Spinal cord (tissue), 10 donors: ENCODE measurements around the gene NR1I3. TPM values are rescaled to one million over a fixed set of nuclear protein-coding genes. Genes with fewer than 3 reads are reported as not detected.

ENCODE experiments used
- DNase-seq, 6 donors: peaks; one replicate each; pipeline versions ENCODE4 v3.0.0 to v3.0.0-alpha.2; 2013 to 2015; ENCODE audit warnings: low spot score in 6 of 6, low read depth in 4 of 6
- H3K27ac ChIP-seq: one replicate; pipeline ENCODE4 v1.5.1; 2013; ENCODE audit warnings: low read depth, low read length, control low read depth
- H3K27me3 ChIP-seq: one replicate; pipeline ENCODE4 v1.6.1; 2013; ENCODE audit warnings: low read length; ENCODE audit not compliant: control insufficient read depth, insufficient read depth
- H3K36me3 ChIP-seq: one replicate; pipeline ENCODE4 v1.6.1; 2013; ENCODE audit warnings: low read length; ENCODE audit not compliant: control insufficient read depth, insufficient read depth
- H3K4me1 ChIP-seq: one replicate; pipeline ENCODE4 v1.6.1; 2013; ENCODE audit warnings: low read length; ENCODE audit not compliant: control insufficient read depth, insufficient read depth
- H3K4me3 ChIP-seq: one replicate; pipeline ENCODE4 v1.5.1; 2013; ENCODE audit warnings: low read depth, low read length, control low read depth
- H3K9me3 ChIP-seq: one replicate; pipeline ENCODE4 v1.6.1; 2013; ENCODE audit warnings: low read length; ENCODE audit not compliant: control insufficient read depth, insufficient read depth
- WGBS: methylation state at CpG from one replicate; pipeline ENCODE4 v1.1.5; 2013; ENCODE audit warnings: missing lambda C conversion rate; ENCODE audit not compliant: insufficient coverage; 5-methylcytosine and 5-hydroxymethylcytosine counted together
- polyA plus RNA-seq, 2 donors: library from polyadenylated mRNA; unstranded; fragments of 120-200 nt; gene quantifications; one replicate each; pipeline ENCODE4 v1.2.1, GENCODE V29; 2013; ENCODE audit not compliant: insufficient read length in 2 of 2
- total RNA-seq, 2 donors: library from RNA; depleted of rRNA in 1 of 2; stranded (reverse); fragments of 120-200 nt in 1 of 2; fragments of >200 nt in 1 of 2; gene quantifications; one replicate each; pipeline versions ENCODE4 v1.2.3 to v1.2.4, GENCODE V29; 2013 to 2014
- donor health status: healthy.

Gene NR1I3
- total and polyA plus RNA-seq, 4 donors = 4.2 to 5.9 TPM; not detected in 2

DNA sequence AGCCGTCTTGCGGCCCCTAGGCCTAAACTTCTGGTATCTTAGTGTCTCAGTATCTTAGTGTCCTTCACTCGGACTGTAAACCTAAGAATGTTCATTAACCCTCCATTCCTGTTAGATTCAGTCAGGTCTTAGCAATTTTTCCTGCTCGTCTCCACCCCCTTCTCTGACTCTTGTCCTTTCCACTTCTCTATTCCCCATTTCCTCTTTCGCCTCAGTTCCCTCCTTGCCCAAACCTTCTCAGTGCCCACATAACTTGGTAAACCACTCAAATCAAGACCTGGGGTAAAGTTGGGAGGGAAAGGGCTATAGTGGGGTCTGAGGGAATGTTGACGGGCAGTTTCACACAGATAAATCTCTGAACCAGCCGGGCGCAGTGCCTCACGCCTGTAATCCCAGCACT is 23.6 kb downstream of the NR1I3 start:
- H3K9me3 ChIP-seq = no peaks in the 10 kb centered on the region
- WGBS = 94% methylated on average over 5 of the region's 9 CpGs
- DNase-seq = no peak
- H3K4me1 ChIP-seq = no peaks in the 10 kb centered on the region
- H3K27me3 ChIP-seq = no peaks in the 10 kb centered on the region
- H3K36me3 ChIP-seq = peaks cover 57% of the 10 kb centered on the region
- H3K4me3 ChIP-seq = no peak overlapping the region
- H3K27ac ChIP-seq = no peak overlapping the region

DNA sequence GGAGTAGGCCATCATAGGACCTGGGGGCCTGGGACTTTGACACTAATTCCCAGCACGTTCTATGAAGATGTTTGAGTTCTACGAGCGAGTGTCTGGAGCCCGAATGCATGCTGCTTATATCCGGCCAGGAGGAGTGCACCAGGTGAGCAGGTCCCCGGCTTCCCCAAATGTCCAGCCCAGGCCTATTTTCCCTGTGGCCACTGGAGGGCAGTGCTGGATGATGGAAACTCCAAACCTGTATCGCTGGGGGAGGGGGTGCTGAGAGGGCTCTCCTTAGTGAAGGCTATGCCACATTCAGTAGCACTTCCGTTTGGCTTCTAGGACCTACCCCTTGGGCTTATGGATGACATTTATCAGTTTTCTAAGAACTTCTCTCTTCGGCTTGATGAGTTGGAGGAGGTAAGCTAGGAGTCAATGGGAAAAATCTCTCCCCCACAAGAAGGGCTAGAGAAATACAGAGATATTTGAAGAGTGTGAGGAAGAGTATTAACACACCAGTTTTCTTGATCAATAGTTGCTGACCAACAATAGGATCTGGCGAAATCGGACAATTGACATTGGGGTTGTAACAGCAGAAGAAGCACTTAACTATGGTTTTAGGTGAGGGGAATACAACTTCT is 28.1 kb downstream of the NR1I3 start:
- Histone ChIP-seq H3K4me3 (no peak overlapping the region), H3K27ac (no peak overlapping the region), H3K27me3 (no peaks in the 10 kb centered on the region), H3K4me1 (no peaks in the 10 kb centered on the region), H3K36me3 (peaks cover 74% of the 10 kb centered on the region), H3K9me3 (no peaks in the 10 kb centered on the region)
- DNase-seq = peak in 3 of 6 donors; percentile 49 to 91 (median 83)
- 29% methylated on average over 6 of the region's 11 CpGs for WGBS

DNA sequence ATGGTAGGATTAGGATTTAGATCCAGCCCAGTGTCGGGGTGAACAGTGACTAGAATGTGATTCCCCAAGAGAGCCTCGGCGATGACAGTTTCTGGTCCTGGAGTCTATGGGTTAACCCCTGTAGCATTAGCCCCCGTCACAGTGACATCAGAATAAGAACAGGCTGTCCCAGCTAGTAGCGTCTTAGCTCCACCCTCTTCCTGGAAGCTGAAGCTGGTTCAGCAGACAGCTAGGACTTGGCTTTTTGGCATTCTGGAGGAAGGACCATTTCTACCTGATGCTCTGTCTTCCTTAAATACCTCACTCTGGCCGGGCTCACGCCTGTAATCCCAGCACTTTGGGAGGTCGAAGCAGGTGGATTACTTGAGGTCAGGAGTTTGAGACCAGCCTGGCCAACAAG is 30.8 kb downstream of the NR1I3 start:
- Histone ChIP-seq H3K27ac (no peak overlapping the region), H3K36me3 (peaks cover 61% of the 10 kb centered on the region), H3K4me1 (peaks cover 11% of the 10 kb centered on the region)

DNA sequence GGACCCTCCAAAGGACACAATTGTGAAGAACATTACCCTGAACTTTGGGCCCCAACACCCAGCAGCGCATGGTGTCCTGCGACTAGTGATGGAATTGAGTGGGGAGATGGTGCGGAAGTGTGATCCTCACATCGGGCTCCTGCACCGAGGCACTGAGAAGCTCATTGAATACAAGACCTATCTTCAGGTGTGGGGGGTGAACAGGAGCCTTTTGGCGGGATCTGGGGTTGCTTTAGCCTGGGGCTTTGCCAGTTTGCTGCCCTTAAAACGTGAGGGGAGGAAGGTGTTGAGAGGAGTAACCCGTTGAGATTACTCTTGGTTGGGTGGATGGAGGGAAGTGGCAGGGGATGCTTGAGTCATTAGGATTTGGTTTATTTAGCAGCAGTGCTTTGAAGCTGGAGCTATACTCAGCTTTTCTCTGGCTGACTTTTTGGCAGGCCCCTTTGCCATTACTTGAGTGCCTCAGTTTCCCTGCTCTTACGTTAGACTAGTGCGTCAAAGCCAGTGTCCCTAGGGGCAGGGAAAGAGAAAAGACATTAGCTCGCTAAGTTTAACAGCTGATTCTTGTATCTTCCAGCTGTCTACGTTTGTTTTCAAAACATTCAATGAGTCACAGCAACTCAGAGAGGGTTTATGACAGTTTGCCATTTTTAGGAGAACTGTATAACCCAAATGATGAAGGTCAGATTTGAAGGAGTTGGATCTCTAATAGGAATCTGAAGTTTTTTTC is 31.4 kb downstream of the NR1I3 start:
- Histone ChIP-seq H3K27ac (no peak overlapping the region), H3K27me3 (no peaks in the 10 kb centered on the region), H3K4me3 (no peak overlapping the region), H3K36me3 (peaks cover 56% of the 10 kb centered on the region), H3K9me3 (no peaks in the 10 kb centered on the region), H3K4me1 (peaks cover 15% of the 10 kb centered on the region)
- 93% methylated on average over 10 of the region's 12 CpGs for WGBS
- DNase-seq = no peak

More for the DNA sequence above, 30.8 kb downstream of the NR1I3 start:
- Histone ChIP-seq H3K4me3 (no peak overlapping the region), H3K9me3 (no peaks in the 10 kb centered on the region), H3K27me3 (no peaks in the 10 kb centered on the region)
- 69% methylated on average over 5 of the region's 8 CpGs for WGBS
- no peak for DNase-seq

DNA sequence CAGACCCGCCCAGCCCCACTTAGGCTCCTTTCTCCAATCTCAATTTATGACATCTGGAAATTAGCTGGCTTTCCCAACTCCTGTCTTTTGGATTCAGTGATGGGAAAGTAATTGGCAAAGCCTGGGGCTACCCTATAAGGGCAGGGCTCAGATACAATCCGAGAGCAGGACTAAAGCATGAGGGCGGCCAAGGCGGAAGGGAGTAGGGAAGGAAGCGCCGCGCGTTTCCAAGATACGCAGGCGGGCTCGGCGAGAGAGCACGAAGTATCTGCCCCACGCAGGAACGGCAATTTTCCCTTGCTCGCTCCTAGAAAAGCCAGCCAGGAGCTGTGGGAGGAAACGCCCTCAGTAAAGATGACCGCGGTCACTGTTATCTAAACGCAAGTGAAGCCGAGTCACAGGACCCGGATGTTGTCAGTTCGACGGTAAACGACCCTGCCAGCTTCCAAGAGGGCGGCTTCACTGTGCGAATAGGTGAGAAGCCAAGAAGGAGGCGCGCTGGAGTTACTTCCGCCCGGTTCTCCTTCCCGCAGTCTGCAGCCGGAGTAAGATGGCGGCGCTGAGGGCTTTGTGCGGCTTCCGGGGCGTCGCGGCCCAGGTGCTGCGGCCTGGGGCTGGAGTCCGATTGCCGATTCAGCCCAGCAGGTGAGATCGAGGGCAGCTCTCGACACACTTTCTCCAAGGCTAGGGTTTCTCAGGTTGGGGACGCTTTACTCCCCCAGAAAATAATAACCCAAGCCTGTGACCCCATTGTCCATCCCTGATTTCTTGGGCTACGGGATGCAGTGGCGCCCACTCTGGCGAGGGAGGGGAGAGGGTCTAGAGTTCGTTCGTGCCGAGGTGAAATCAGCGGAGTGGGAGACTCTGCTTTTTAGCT is 35.9 kb downstream of the NR1I3 start, which contains the start of gene NDUFS2:
NDUFS2 (plus strand) TSS at position 532 of the 877 bp plus-strand sequence; CDS start at position 551, 19 bp downstream.
- H3K4me1 ChIP-seq = peaks cover 60% of the 10 kb centered on the region
- peak; percentile 93 to 100 (median 98) for DNase-seq
- H3K4me3 ChIP-seq = peak within 1 kb of the TSS; percentile 94
- H3K27ac ChIP-seq = peak within 1 kb of the TSS; percentile 99
- WGBS = under 1% methylated on average over 49 of the region's 53 CpGs
- no peaks in the 10 kb centered on the region for H3K27me3 ChIP-seq
- peaks cover 27% of the 10 kb centered on the region for H3K36me3 ChIP-seq
- H3K9me3 ChIP-seq = no peaks in the 10 kb centered on the region

DNA sequence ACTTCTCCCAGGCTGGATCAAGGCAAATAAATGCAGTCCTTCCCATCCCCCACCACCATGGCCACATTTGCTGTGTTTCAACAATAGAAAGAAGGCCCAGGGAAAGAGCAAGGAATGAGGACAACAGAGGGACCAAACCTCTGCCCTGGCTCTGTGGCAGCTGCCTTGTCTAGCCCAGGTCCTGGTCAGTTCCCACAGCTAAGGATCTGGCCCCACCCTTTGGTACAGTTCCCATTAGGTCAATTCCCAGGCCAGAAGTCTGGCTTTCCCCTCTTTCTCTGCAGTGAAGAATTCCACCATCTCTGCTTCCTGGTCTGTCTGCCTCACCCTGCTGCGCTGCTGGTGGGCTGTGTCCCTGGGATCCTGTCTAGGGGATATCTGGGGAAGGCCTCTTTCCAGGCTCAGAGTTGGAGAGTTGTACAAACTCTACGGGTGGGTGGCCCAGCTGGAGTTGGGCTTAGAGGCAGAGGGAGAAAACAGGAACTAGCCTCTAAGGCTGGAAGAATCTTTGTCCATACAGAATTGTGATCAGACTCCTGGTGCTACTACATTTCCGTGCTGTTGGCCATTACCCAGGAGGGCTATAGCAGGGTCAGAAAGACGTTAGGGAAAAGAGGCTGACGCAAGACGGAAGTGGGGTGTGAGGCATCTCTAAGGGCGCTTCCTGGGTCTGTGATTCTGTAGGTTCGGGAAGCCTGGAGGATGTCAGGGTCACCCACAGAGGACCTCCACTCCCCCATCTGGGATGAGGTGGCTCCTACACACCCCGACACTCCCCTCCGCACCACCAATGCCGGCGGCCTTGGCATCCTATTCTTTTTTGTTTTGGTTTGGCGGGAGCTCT is 36.8 kb downstream of the NR1I3 start:
- peaks cover 22% of the 10 kb centered on the region for H3K36me3 ChIP-seq
- H3K9me3 ChIP-seq = no peaks in the 10 kb centered on the region
- peak in 2 of 6 donors; percentile 19 to 65 for DNase-seq
- H3K4me1 ChIP-seq = peaks cover 68% of the 10 kb centered on the region
- peak overlapping the region; percentile 99 for H3K27ac ChIP-seq
- H3K27me3 ChIP-seq = no peaks in the 10 kb centered on the region
- WGBS = 56% methylated on average over 2 of the region's 13 CpGs
- H3K4me3 ChIP-seq = peak overlapping the region; percentile 94

DNA sequence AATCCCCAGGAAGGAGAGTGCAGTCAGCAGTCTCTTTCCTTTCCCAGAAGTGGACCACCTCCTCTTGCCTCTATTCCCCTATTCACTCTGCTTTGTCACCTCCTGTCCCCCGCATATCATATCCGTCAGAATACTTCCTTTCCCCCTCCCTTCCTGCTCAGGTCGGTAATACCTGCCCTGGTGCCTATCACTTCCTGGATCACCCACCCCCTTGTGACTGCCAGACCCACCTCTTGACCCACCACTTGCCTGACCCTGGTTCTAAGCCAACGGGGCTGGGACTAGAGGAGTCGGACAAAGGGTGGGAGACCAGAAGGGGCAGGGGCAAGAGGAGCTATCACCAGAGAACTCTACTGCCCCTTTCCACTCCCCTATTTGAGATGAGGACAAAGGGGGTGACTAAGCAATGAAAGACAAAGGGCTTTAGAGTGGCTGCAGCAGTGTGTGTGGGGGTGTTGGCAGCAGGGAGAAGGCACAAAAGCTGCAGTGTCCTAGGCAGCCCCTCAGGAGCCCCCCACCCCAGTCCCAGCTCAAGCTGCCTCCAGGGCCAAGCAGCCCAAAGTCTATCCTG is 37.5 kb downstream of the NR1I3 start:
- Histone ChIP-seq H3K4me3 (no peak overlapping the region), H3K27me3 (no peaks in the 10 kb centered on the region)
- no peak for DNase-seq

DNA sequence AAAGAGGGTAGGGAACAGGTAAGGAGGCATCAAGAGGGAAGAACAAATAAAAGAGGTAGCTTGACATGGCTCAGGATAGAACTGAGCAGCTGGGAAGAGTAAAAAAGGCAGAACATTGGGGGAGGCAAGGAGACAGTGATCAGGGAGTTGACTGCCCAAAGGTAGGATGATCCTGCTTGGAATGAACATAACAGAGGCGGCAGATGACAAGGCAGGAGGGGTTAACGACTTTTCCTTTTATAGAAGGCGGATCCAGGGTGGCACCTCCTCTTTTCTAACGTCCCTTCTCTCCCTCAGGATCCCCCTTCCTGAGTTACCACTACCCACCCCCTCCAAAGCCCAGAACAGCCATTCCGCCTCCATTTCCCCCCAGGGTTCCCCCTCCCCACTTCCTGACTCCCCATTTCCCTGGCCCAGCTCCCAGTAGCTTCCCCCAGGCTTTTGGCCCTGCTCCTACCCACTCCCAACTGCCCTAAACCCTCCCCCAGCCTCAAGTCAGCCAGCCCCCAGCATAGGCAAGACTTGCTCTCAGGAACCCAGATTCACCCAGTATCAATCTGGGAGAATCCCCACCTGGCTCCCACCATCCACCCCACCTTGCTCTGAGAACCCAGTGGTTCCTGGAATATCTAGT is 38.4 kb downstream of the NR1I3 start:
- WGBS = 17% methylated on average over 1 of the region's 5 CpGs
- H3K27ac ChIP-seq = peak overlapping the region; percentile 99
- peak overlapping the region; percentile 1 for H3K4me3 ChIP-seq
- peaks cover 13% of the 10 kb centered on the region for H3K36me3 ChIP-seq
- no peaks in the 10 kb centered on the region for H3K27me3 ChIP-seq
- H3K4me1 ChIP-seq = peaks cover 73% of the 10 kb centered on the region
- peak in 1 of 6 donors; percentile 33 for DNase-seq
- no peaks in the 10 kb centered on the region for H3K9me3 ChIP-seq

More for the DNA sequence above, 37.5 kb downstream of the NR1I3 start:
- H3K36me3 ChIP-seq = peaks cover 19% of the 10 kb centered on the region
- H3K4me1 ChIP-seq = peaks cover 70% of the 10 kb centered on the region
- no peaks in the 10 kb centered on the region for H3K9me3 ChIP-seq
- peak overlapping the region; percentile 99 for H3K27ac ChIP-seq
- 60% methylated on average over 3 of the region's 5 CpGs for WGBS
